Activated T-cell treated with anti-CD3 and anti-CD28 coated beads for 24 hours (primary cell): ENCODE data around the gene TRABD2B.

Experiments used
- DNase-seq: peaks from one replicate; pipeline ENCODE4 v3.0.0-alpha.2; 2020; ENCODE audit warnings: low read depth

The TRABD2B gene

DNA sequence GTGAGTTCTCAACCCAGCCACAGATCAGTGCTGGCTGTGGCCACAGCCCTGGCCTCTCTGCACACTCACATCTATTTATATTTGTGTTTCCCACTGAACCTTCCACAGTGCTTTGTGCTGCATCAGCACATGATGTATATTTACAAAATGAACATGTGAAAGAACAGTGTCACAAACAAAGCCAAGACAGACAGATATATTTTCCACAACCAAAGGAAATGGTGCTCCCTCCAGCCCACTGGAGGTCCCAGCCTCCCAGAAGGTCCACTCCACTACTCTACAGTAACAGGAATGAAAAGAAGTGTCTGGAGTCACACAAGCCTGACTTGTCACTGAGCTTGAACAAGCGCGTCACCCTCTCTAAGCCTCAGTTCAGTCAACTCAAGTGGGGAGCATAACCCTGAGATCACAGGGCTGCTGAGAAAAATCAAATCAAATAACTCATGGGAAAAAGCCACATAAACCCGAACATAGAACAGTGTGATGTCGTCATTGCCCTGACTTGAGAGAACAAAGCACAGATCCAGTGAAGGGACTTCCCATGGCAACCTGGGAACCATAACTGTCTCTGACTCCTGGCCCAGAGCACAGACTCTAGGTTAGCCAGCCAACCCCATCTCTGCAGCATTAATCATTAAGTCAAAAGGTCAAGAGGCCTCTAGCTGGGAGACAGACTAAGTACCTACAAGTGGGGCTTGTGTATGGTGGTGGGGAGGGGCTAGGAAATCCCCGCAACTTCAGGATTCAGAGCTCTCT, 121.2 kb downstream of the TRABD2B start:
- no peak for DNase-seq

DNA sequence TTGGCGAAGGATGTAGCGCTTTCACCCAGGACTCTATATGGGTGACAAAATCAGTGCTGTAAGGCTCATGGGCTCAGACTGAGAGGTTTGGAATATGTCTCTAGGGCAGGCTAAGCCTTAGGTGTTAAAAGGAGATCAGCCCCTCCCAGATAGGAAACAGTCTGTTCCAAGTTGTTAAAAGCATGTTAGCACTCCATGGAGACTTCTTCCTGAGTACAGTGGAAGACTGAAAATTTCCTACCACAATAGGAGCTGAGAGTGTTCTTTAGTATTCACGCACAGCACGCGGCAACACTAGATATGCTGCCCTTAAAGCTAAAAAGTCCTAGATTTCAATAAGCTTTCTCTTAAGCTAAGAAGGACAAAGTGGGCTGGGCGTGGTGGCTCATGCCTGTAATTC, 122.1 kb downstream of the TRABD2B start:
- no peak for DNase-seq

DNA sequence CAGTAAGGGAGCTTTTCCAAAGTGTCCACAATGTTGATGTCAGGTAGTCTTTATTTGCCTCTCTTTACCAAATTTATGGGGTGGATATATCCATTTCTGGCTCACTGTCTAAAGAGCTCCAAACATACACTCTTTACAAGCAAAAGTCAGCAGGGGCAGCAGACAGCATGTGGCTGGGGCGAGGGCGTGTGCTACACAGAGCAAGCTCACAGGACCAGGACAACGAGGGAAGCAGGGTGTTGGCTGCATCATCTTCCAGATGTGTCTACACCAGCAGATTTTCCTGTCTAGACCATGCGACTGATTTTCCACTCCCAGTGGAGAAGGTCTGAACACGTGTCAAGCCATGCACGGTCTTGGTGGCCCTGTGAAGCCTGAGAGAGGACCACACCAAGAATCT, 123.8 kb downstream of the TRABD2B start:
- DNase-seq = no peak

DNA sequence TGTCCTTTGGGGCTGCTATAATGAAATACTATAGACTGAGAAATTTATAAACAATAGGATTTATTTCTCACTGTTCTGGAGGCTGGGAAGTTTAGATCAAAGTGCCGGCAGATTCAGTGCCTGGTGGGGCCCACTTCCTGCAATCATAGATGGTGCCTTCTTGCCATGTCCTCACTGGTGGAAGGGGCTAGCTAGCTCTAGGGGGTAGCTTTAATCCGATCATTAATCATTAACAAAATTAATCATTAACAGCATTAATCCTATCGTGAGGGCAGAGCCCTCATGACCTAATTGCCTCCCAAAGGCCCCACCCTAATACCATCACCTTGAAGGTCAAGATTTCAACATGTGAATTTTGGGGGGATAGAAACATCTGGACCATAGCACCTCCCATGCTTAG, 124.3 kb downstream of the TRABD2B start:
- no peak for DNase-seq

DNA sequence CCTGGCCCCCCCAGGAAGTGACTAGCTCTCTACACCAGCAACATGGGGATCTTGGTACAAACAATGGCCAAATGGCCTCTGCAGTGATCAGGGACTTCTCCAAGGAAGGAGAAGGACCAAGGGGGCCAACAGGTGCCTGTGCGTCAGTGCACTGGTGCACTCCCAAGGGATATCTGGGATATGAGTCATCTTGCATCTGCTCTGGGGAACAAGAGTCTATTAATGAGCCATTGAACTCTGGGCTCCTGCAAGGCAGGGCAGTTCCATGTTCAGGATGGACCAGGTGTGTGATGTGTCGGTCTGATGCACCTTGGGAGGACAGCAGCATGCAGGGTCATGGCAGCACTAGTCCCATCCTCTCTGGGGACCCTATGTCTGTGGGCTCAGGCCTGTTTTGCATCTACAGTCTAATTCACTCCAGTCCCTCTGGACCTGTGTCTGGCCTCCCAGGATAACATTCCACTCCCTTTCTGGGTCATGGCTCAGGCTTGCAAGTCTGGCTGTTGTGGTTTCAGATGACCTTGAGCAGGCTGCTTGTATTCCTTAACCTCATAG, 125.3 kb downstream of the TRABD2B start:
- DNase-seq = no peak

DNA sequence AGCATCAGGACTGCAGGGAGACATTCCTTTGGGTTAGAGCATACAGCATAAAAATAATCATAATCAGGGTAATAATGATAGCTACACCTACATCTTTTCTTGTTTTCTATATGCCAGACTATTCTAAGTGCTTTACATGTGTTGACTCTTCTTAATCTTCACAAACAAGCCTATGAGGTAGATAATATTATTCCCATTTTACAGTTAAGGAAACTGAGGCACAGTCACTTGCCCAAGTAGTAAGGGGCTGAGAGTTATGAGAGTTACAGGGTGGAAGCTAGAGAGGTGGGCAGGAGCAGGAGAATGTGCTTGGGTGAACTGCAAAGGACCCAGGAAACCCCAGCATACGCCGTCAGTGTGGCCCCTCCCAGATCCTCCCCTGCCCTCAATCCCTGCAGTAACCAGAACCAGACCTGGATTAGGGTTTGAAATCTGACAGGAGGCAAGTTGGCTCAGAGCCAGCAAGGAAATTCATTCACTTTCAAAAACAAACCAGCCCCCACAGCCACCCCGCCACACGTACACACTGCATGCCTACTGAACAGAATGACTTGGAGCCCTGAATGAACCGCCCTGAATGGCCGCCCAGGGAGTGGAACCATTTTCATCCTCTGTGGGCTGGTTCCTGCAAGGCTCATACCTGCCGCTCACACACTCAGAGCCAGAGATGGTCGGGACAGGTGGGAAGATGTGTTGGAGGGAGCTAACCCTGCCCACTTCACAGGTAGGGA, 126.1 kb downstream of the TRABD2B start:
- DNase-seq = no peak

DNA sequence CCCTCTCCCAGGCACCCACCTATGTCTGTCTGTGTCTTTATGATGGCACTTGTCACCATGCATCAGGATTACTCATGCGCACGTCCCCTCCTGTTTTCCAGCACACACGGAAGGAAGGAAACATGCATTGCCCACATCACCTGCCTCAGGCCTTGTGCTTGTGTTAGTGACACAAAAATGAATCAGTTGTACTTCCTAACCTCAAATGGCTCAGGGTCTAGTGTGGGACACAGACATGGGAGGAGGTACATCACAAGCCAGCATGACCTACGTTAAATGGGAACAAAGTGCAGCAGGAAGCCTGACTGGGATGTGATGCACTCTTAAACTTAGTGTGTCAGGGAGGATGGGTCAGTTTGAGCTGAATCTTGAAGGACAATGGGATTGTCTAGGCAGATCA, 126.7 kb downstream of the TRABD2B start:
- DNase-seq = no peak

DNA sequence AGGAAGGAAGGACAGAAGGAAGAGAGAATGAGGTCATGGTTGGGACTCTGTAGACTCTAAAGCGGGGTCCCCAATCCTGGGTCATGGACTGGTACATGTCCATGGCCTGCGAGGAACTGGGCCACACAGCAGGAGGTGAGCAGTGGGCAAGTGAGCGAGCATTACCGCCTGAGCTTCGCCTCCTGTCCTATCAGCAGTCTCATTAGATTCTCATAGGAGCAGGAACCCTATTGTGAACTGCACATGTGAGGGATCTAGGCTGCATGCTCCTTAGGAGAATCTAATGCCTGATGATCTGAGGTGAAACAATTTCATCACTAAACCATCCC, 128.9 kb downstream of the TRABD2B start:
- no peak for DNase-seq

DNA sequence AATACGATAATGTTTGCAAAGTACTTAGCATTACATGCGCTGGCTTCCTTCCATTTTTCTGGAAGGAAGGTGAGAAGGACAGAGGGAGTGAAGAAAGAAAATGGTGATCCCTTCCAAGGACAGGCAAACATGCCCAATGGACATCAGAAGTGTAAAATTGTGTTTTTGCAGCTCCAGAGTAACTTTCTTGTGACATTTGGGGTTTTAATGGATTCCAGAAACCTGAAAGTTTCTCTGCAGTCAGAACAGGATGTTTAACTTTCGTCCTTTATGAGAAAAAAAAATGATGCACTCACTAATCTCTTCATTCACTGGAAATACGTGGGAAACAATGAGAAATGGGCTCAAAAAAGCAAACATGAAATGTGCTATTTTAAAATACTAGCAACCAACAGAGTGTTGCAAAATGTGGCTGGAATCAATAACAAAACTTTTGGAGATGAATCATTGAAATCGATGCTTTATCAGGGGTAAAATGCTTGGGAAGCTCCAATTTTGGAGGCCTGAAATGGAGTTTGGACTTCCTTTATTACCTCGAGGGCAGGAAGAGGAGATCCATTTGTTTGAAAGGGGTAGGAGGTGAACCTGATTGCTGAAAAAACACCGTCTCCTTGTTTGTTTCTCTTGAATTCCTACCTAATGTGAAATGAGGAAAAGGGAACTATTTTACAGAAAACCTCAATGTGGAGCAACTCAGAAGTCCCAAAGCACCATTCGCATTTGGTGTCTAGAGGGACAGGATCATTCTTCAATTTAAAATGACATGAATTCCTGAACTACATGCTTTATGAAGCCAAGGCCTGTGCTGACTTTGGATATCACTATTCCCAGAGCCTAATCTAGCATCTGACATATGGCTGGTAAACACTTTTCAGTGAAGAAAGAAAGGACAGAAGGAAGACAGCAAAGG, 129.5 kb downstream of the TRABD2B start:
- DNase-seq = no peak

DNA sequence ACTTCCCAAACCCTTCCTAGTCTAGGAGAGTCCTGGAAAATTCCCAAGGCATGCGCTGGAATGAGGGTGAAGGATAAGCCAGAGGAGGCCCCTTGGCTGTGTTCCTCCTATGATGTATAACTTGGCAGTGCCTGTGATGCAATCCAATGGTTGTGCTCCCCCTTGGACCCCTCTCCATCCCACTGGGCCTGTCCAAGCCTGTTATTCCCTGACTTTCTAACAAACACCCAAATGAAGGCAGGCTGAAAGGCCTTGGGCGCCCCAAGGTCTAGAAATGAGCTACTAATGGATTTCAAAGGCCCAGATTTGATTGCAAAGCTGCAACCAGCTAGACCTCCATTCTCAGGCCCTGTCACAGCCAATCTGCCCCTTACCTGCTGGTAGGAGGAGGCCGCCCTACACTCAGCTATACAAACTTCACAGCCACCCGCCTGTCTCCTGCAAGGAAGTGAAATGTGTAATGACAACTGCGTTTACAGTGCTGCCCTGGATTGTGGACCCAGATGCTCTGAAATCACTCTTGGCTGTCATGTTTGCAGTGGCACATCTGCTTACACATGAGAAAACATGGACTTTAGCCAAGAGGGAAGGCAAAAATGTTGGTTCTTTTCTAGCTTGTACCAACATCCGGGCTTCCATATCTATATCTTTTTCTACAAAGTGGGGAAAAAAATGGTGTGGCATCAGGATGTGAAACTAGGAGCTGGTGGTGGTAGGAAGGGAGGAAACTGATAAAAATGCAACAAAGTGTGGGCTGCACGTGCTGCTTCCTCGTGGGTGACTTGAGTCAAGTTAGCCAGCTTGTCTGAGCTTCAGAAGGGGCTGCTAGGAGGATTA, 130.4 kb downstream of the TRABD2B start:
- DNase-seq = no peak

DNA sequence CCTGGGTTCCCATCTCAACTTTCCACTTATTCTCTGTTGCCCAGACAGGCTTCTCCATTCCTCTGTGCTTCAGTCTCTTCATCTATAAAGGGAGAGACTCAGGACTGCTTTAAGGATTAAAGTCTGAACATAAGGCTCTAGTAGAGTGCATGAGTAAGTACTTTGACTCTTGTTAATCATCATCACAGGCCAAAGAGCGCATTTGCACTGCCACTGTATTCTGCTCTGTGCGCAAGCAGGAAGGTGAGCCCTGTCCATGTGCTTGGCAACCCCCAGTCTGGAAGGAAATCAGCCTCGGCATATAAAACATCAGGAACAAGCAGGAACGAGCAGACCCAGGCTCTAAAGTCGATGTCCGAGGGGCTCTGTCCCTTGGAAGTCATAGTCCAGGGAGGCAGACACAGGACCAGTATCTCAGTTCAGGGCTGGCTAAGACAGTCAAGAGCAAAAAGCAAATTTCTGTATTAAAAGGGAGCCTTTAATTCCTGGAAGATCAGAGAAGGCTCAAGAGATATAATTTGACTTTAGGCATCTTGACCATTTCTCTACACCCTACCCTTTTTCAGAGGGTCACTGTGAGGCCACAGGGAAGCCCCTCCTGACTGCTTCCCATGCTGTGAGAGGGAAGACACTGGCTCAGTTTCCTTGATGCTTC, 131.2 kb downstream of the TRABD2B start:
- DNase-seq = no peak

DNA sequence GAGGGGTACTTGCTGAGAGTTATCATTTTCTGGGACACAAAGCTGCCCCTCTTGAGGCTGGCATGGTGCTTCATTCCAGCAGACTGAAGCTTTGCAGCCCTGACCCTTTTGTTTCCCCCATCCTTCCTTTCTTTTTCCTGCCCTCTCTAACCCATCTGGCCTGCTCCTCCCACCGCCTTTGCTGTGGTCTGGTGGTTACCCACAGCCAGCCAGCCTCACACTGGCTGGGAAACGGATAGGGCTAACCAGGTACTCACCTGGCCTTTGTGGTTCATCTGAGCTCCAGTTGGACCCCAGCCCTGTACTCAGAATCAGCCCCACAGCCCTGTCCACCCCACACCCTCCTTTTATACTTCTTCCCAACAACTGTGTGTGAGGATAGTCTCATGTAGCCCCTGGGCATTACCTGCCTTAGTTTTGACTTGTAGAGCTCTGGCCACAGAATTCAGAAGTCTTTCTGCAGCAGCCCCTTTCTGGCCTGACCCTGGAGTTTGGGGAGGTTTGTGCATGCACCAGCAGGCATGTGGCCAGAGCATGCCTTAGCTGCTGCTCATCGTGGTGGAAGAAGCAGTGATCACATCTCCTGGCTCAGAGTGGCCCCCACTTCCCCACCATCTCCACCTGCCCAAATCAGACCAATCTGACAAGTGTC, 138.0 kb downstream of the TRABD2B start:
- no peak for DNase-seq

DNA sequence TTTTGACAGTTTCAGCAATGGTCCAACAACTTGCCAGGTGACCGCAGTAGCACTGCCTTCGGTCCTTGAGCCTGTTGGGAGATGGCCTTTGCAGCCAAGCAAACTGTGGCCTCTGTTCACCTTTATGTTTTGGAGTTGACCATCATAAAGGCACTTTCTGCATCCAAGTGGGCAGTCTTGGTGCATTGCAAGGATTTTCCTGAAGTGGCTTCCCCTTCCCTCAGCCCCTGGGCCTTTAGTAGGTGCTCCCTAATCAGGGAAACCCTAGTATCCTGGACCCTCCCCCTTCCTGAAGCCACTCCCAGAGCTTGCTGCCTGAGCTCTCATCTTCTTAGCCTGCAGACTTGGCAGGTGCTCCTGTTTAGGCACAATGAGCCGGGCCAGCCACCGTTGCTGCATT, 140.2 kb downstream of the TRABD2B start:
- DNase-seq = no peak

DNA sequence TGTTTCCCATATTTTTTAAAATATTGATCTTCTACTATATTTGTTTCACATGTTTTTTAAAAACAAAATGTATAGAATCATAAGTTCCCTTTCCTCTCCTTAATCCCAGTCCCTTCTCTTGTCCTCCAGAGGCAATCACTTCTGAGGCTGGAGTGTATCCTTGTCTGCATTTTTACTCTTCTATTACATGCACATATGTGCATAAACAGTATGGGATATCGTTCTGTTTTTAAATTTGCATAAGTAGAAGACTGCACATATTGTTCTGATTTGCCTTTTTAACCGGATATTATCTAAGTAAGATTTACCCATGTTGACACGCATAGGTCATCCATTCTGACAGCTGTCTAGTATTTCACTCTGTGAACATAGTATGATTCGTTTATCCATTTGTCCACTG, 142.0 kb downstream of the TRABD2B start:
- DNase-seq = no peak

DNA sequence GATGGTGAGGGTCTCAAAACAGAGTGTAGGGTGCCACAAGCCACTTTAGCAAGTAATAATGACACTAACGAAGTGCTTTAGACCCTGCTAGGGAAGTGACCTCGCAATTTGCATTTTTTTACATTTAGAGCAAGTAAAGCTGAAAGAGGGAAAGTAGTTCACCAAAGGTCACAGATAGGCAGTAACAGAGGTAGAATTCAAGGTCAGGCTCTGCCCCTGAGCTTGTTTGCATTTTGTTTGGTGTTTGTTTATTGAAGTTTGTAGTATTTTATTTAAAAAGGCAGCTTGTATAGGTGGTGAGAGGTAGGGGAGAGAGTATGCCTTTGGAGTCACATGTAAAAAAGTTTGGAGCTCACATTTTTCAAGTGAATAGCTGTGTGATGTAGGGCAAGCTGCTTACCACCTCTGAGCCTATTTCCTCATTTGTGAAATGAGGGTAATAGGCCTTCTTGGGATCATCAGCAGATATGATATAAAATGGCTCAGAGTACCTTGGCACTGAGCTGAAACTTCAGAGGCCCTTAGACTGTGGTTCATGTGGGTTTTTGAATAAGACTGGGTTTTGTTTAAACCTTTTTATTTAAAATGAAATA, 142.5 kb downstream of the TRABD2B start:
- no peak for DNase-seq

DNA sequence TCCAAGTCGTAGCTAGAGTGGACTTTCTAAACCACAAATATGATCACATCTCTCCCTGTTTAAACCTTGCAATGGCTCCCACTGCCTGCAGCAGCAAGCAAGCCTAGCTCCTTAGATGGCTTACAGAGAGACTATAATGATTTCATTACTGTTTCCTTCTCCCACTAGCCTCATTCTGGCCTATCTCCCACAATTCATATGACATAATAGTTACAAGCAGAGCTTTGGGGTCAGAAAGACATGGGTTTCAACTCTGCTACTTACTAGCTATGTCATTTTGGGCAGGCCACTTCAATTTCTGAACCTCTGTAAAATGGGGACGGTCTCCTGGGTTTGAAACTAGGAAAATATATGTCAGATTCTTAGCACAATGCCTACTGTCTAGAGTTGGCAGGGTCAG, 143.3 kb downstream of the TRABD2B start:
- no peak for DNase-seq

DNA sequence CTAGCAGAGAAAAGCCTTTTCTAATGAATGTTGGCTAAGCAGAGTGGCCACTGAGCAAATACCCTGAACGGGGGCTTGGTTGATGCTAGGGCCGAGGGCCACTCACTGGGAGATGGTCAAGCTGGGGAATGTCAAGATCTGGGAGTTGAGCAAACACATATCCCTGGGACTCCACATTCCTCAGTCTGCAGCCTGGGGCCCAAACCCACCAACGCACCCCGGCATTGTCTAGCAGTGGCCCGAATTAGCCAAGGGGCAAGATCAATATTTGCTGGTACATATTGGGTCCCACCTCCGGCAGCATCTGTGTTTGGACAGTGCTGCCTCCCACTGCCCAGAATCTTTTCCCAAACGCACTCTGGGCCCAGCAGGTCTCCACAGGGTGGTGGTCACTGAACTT, 144.1 kb downstream of the TRABD2B start:
- no peak for DNase-seq

DNA sequence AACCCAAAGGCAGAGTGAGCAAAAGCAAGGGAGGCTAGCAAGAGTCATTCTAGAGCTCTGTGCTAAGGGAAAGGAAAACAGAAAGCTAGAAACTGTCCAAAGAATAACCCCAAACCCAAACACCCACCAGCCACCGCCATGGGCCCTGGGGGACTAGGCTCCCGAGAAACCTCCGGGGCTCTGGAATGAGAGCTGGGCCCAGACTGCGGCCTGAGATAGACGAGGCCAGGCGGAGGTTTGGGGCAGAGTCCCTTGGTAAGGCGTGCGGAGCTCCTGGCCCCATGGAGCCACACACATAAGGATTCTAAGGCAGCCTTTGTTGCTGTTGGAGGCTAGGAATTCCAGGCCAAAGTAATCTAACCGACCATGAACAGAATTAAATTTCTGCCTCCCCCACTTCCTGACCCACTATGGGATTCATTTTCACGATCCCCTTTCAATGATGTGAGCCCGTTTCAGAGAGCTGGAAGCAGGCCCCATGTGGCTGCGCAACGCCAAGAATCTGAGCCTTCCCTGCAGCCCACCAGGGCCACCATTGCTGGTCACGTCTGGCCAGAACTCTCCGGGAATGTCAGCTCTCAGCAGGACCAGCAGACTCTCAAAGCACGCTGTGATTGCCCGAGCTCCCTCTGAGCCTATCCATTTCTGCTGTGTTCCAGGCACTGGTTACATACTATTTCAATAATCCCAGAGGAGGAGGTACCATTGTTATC, 145.0 kb downstream of the TRABD2B start:
- no peak for DNase-seq

DNA sequence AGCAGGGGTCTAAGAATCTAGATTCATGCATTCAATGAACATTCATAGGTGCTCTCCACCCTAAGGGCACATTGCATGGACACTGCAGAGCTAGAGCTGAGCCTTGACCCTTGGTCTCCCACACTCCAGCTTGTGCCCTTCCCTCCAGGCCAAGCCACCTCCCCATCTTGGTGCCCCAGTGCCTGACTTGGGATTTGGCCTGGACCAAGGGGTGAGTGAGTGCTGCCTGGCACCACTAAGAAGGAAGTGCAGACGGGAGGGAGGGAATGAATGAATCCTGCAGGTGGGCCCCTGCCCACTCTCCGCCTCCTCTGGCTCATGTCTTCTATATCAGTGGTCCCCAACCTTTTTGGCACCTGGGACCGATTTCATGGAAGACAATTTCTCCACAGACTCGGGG, 146.7 kb downstream of the TRABD2B start:
- no peak for DNase-seq
